SKM-1 treated with dmso at 0.1 percent for 144 hours (cell line): ENCODE data around the gene POLR1E.
"Not testable (repeated sequence)": the region's sequence is repeated elsewhere in the genome, so short reads cannot be mapped to it uniquely, and the experiment has no call there.

Source experiments
- DNase-seq: peaks from one replicate; lab custom pipeline; 2025; ENCODE audit not compliant: unreplicated experiment; lab: John Stamatoyannopoulos, UW

POLR1E gene

DNA sequence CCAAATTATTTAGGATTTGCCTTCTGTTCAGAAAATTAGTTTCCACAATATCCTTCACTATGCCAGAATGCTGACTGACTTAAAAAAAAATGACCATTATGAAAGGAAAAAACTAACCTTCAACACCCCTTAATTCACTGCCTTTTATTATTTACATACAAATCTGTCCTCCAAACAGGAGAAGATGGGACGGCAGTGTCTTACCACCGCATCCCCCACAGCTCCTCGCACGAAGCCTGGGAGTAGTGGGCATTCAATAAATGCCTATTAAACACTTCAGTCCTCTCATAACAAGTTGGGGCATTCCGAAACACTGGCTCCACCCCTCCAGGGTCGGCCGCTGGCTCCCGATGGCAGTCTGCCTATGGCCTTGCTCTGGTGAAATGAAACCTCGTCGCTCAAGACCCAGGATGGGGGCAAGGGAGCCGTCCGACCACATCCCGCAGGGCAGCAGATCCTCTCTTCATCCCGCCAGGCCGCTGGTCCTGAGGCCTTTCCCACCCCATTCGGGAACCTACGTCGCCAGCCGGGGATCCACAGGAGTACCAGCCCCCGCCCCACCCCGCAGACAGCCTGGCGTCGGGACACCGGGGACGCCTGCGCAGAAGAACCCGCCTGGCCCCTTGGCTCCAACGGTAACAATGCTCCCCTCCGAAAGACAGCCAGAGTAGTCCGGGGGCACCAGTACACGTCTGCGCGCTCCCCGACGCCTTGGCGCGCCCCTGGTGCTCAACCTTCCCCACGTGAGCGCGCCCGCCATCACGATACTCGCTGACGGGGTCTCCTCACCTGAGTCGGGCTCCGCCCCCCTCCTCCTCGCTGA, 21.1 kb upstream of the POLR1E start:
- DNase-seq, result peak; percentile 55

DNA sequence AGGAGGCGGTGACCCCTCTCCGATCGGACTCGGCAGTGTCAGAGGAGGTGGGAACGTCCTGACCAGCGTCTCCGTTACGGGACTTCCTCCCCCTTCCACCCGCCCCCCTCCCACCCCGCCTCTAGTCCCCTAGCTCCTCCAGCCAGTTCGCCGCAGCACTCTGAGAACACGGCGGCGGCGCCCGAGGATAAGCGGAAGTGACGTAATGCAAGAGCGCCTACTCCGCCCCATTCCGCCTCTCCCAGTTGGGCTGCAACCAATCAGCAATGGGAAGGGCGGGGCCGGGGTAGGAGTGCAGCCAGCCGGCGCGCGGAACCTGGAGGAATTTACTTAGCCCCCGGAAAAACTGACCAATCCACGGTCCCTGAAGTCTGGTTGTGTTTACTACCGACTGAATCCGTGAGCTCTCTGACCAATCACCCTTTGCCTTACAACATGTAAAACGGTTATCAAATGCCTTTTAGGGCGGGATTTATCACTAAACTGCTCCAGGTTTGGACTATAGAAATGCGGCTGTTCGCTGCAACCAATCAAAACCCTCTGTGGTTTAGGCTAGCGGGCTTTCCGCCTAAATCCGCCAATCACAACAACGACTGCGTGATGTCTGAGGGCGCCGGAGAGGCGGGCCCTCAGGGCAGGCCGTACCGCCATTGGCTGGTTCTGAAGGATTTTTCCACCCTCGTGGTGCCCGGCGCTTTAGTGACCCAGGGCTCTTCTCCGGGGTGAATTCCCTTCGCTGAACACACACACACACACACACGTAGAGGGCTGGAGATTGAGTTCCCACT, 20.3 kb upstream of the POLR1E start, which contains the start of gene ZBTB5:
Gene ZBTB5 (minus strand): TSS at position 202 of the 788 bp plus-strand sequence. CDS start 22,899 bp downstream, outside the sequence.
- peak; percentile 98 for DNase-seq

- peak; percentile 37 for DNase-seq
Measured at GRCh38 chr9:37466037-37466709, 19.6 kb upstream of the POLR1E start.

DNA sequence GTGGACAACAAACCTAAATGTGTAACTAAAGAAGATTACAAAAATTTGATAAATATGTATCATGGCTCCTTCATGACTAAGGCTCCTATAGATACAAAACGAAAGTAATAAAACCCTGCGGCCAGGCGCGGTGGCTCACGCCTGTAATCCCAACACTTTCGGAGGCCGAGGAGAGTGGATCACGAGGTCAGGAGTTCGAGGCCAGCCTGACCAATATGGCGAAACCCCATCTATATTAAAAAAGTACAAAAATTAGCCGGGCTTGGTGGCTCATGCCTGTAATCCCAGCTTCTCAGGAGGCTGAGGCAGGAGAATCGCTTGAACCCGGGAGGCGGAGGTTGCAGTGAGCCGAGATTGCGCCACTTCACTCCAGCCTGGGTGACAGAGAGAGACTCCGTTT, 18.2 kb upstream of the POLR1E start:
- not testable (repeated sequence) for DNase-seq

DNA sequence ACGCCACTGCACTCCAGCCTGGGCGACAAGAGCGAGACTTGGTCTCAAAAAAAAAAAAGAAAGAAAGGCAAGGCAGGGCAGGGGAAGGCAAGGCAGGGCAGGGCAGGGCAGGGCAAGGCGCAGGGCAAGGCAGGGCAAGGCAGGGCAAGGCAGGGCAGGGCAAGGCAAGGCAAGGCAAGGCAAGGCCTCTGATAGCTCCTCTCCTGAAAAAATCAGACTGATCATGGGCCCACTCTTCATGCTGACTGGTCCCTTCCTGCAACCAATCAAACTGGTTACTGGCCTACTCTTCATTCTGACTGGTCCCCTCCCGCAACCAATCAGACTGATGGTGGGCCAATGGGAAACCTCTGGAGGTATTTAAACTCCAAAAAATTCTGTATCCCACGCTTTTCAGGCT, 17.1 kb upstream of the POLR1E start:
- no peak for DNase-seq

DNA sequence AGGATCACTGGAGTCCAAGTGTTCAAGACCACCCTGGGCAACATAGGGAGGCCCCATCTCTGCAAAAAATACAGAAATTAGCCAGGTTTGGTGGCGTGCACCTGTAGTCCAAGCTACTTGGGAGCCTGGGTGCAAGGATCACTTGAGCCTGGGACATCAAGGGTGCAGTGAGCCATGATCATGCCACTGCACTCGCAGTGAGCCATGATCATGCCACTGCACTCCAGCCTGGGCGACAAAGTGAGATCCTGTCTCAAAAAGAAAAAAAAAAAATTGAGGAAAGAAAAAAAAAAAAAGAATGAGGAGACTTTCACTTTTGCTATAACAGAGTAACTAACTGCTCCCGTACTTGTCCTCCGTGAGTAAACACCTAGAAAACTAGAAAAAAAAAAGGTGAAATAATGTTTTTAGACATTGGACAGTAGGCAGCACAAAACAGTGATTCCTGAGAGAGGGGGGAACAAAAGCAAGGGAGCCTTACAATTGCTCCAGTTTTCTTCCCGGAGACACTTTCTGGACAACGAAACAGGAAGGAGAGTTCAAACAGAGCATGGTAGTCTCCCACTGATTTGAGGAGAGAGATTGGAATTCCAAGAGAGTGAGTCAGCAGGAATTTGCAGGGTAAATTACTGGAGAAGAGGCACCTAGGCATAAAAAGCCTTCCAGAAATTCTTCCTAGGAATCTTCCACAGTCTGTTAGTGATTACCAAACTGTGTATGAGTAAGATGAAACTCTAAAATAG, 13.6 kb upstream of the POLR1E start:
- DNase-seq, result no peak

DNA sequence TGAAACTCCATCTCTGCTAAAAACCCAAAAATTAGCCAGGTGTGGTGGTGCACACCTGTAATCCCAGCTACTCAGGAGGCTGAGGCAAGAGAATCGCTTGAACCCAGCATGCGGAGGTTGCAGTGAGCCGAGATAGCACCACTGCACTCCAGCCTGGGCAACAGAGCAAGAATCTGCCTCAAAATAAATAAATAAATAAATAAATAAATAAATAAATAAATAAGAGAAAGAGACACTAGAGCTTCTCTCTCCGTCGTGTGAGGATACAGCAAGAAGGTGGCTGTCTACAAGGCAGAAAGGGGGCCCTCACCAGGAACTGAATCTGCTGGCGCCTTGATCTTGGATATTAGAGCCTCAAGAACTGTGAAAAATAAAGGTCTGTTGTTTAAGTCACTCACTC, 11.8 kb upstream of the POLR1E start:
- not testable (repeated sequence) for DNase-seq

GRCh38 chr9:37474438-37474837, 11.3 kb upstream of the POLR1E start:
- no peak for DNase-seq

- DNase-seq, result no peak
Measured at GRCh38 chr9:37476930-37477329, 8.8 kb upstream of the POLR1E start.

DNA sequence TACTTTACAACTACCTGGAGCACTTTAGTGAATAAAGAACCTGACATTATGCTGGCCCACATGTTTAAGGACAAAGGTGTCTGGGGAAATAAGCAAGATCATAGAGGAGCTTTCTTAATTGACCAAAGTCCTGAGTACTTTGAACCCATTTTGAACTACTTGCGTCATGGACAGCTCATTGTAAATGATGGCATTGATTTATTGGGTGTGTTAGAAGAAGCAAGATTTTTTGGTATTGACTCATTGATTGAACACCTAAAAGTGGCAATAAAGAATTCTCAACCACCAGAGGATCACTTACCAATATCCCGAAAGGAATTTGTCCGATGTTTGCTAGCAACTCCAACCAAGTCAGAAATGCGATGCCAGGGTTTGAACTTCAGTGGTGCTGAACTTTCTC, 8.3 kb upstream of the POLR1E start:
- DNase-seq, result not testable (repeated sequence)

- not testable (repeated sequence) for DNase-seq
Measured at GRCh38 chr9:37477987-37478619, 7.6 kb upstream of the POLR1E start.

GRCh38 chr9:37480759-37481158, 5.0 kb upstream of the POLR1E start:
- DNase-seq, result no peak

DNA sequence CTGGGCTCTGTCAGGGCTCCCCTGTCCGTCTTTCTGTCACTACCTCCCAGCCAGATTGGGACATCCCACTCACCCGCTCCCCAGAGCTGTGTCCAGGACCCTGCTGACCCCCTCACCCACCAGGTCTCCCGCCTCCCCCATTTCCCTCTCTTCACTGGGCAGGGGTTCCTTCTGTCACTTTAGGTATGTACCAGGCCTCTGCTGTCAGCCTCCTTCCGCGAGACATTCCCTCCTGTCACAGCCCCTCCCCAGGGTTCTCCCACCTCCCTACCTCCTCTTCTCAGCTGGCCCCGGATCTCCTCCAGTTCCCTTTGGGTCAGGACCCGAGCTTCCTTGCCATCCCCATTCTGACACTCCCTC, 488 bp downstream of the POLR1E start:
- DNase-seq, result no peak

- no peak for DNase-seq
Measured at GRCh38 chr9:37486616-37487548, 1.1 kb downstream of the POLR1E start.

GRCh38 chr9:37491939-37492338, 6.2 kb downstream of the POLR1E start:
- no peak for DNase-seq

DNA sequence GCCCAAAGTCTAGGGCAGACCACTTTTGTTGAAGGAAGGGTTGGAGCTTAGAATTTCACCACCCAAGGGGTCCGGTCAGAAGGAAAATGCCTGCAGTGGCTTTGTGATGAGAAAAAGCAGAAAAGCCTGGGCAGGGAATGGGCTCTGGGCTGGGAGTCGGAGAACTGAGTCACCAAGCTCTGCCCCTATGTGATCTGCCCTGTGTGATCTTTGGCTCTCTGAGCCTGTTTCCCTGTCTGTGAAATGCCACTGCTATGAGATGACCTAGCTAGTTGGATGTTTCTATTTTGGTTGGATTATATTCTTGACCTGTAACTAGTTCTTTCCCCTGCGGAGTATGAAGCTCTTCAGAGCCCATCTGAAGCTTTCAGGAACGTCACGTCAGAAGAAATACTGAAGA, 9.8 kb downstream of the POLR1E start:
- DNase-seq, result no peak

- no peak for DNase-seq
Measured at GRCh38 chr9:37496020-37496419, 10.3 kb downstream of the POLR1E start.

DNA sequence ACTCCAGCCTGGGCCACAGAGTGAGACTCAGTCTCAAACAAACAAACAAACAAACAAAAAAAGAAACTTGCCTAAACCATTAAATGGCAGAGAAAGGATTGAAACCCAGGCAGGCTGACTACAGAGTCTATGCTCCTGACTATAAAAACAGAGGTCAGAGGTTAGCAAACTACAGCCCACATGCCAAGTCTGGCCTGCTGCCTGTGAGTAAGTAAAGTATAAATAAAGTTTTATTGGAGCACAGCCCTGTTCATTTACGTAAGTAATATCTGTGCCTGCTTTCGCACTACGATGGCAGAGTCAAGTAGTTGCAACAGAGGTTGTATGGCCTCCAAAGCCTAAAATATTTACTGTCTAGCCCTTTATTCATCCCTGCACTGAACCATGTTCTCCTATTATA, 11.6 kb downstream of the POLR1E start:
- DNase-seq, result no peak

DNA sequence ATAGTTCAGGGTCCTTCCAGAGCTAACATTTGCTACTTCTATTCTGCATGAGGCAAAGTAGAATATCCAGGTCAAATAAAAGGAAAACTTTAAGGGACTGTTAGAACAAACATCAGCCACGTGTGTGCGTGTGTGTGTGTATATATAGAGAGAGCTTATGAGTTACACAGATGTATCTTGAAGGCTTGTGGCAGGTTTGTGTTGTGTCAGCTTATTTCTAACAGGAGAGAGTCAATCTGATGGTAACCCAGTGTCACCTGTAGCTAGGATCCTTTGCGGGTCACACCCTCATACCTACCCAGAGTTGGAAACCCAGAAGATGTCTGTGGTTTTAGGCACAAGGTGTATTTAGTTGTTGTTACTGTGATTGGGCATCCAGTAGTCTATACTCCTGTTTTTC, 12.7 kb downstream of the POLR1E start:
- no peak for DNase-seq
